ENCODE results near the gene PTGDS. TPM values are rescaled to one million over a fixed set of nuclear protein-coding genes. Genes with fewer than 3 reads are reported as not detected.

Gene PTGDS
- 10.8 TPM for total RNA-seq

- H3K27me3 ChIP-seq (ENCODE audit: insufficient read depth, low read length): no peaks in the 10 kb centered on the region
- H3K9me3 ChIP-seq (ENCODE audit: low read depth, low read length): no peaks in the 10 kb centered on the region
- peak within 1 kb of the TSS; percentile 12 for H3K4me3 ChIP-seq (ENCODE audit: low read length)
- peaks cover 35% of the 10 kb centered on the region for H3K4me1 ChIP-seq (ENCODE audit: insufficient read depth, low read length)
Measured at GRCh38 chr9:136977223-136977622, at the start of gene PTGDS. PTGDS (plus strand) TSS chr9:136977504; CDS start chr9:136977579, 75 bp downstream.

- Histone ChIP-seq H3K27me3 (ENCODE audit: insufficient read depth, low read length) (no peaks in the 10 kb centered on the region), H3K4me3 (ENCODE audit: low read length) (no peak overlapping the region), H3K4me1 (ENCODE audit: insufficient read depth, low read length) (no peaks in the 10 kb centered on the region), H3K9me3 (ENCODE audit: low read depth, low read length) (no peaks in the 10 kb centered on the region)
Measured at GRCh38 chr9:136928591-136928990, 48.7 kb upstream of the PTGDS start.

- no peaks in the 10 kb centered on the region for H3K4me1 ChIP-seq (ENCODE audit: insufficient read depth, low read length)
- H3K27me3 ChIP-seq (ENCODE audit: insufficient read depth, low read length): no peaks in the 10 kb centered on the region
- H3K9me3 ChIP-seq (ENCODE audit: low read depth, low read length): no peaks in the 10 kb centered on the region
- H3K4me3 ChIP-seq (ENCODE audit: low read length): no peak overlapping the region
Measured at GRCh38 chr9:136930014-136930413, 47.3 kb upstream of the PTGDS start.

- no peaks in the 10 kb centered on the region for H3K27me3 ChIP-seq (ENCODE audit: insufficient read depth, low read length)
- no peaks in the 10 kb centered on the region for H3K9me3 ChIP-seq (ENCODE audit: low read depth, low read length)
- H3K4me3 ChIP-seq (ENCODE audit: low read length): no peak overlapping the region
- no peaks in the 10 kb centered on the region for H3K4me1 ChIP-seq (ENCODE audit: insufficient read depth, low read length)
Measured at GRCh38 chr9:136931611-136932130, 45.6 kb upstream of the PTGDS start.

- Histone ChIP-seq H3K27me3 (ENCODE audit: insufficient read depth, low read length) (no peaks in the 10 kb centered on the region), H3K9me3 (ENCODE audit: low read depth, low read length) (no peaks in the 10 kb centered on the region), H3K4me1 (ENCODE audit: insufficient read depth, low read length) (no peaks in the 10 kb centered on the region), H3K4me3 (ENCODE audit: low read length) (no peak overlapping the region)
Measured at GRCh38 chr9:136934277-136934676, 43.0 kb upstream of the PTGDS start.

GRCh38 chr9:136935651-136936050 lies 41.7 kb upstream of the PTGDS start:
- no peaks in the 10 kb centered on the region for H3K27me3 ChIP-seq (ENCODE audit: insufficient read depth, low read length)
- no peaks in the 10 kb centered on the region for H3K9me3 ChIP-seq (ENCODE audit: low read depth, low read length)

GRCh38 chr9:136936645-136937170 lies 40.6 kb upstream of the PTGDS start:
- no peaks in the 10 kb centered on the region for H3K27me3 ChIP-seq (ENCODE audit: insufficient read depth, low read length)

More at GRCh38 chr9:136935651-136936050, 41.7 kb upstream of the PTGDS start:
- Histone ChIP-seq H3K4me1 (ENCODE audit: insufficient read depth, low read length) (no peaks in the 10 kb centered on the region), H3K4me3 (ENCODE audit: low read length) (no peak overlapping the region)

GRCh38 chr9:136937186-136938001 lies 39.9 kb upstream of the PTGDS start:
- Histone ChIP-seq H3K27me3 (ENCODE audit: insufficient read depth, low read length) (no peaks in the 10 kb centered on the region), H3K4me1 (ENCODE audit: insufficient read depth, low read length) (no peaks in the 10 kb centered on the region), H3K9me3 (ENCODE audit: low read depth, low read length) (no peaks in the 10 kb centered on the region), H3K4me3 (ENCODE audit: low read length) (no peak overlapping the region)

More at GRCh38 chr9:136936645-136937170, 40.6 kb upstream of the PTGDS start:
- Histone ChIP-seq H3K4me1 (ENCODE audit: insufficient read depth, low read length) (no peaks in the 10 kb centered on the region), H3K9me3 (ENCODE audit: low read depth, low read length) (no peaks in the 10 kb centered on the region), H3K4me3 (ENCODE audit: low read length) (no peak overlapping the region)

GRCh38 chr9:136939431-136939995 lies 37.8 kb upstream of the PTGDS start:
- Histone ChIP-seq H3K27me3 (ENCODE audit: insufficient read depth, low read length) (no peaks in the 10 kb centered on the region), H3K4me1 (ENCODE audit: insufficient read depth, low read length) (peaks cover 9% of the 10 kb centered on the region), H3K4me3 (ENCODE audit: low read length) (no peak overlapping the region), H3K9me3 (ENCODE audit: low read depth, low read length) (no peaks in the 10 kb centered on the region)

- Histone ChIP-seq H3K9me3 (ENCODE audit: low read depth, low read length) (no peaks in the 10 kb centered on the region), H3K4me1 (ENCODE audit: insufficient read depth, low read length) (peaks cover 13% of the 10 kb centered on the region), H3K4me3 (ENCODE audit: low read length) (no peak overlapping the region), H3K27me3 (ENCODE audit: insufficient read depth, low read length) (no peaks in the 10 kb centered on the region)
Measured at GRCh38 chr9:136939996-136940525, 37.2 kb upstream of the PTGDS start.

- H3K27me3 ChIP-seq (ENCODE audit: insufficient read depth, low read length): no peaks in the 10 kb centered on the region
- H3K4me1 ChIP-seq (ENCODE audit: insufficient read depth, low read length): peaks cover 15% of the 10 kb centered on the region
- no peaks in the 10 kb centered on the region for H3K9me3 ChIP-seq (ENCODE audit: low read depth, low read length)
- no peak overlapping the region for H3K4me3 ChIP-seq (ENCODE audit: low read length)
Measured at GRCh38 chr9:136940526-136941230, 36.6 kb upstream of the PTGDS start.

GRCh38 chr9:136941231-136942111 lies 35.8 kb upstream of the PTGDS start:
- Histone ChIP-seq H3K27me3 (ENCODE audit: insufficient read depth, low read length) (no peaks in the 10 kb centered on the region), H3K4me1 (ENCODE audit: insufficient read depth, low read length) (peaks cover 15% of the 10 kb centered on the region), H3K9me3 (ENCODE audit: low read depth, low read length) (no peaks in the 10 kb centered on the region), H3K4me3 (ENCODE audit: low read length) (no peak overlapping the region)

- Histone ChIP-seq H3K9me3 (ENCODE audit: low read depth, low read length) (no peaks in the 10 kb centered on the region), H3K27me3 (ENCODE audit: insufficient read depth, low read length) (no peaks in the 10 kb centered on the region), H3K4me1 (ENCODE audit: insufficient read depth, low read length) (peaks cover 15% of the 10 kb centered on the region), H3K4me3 (ENCODE audit: low read length) (no peak overlapping the region)
Measured at GRCh38 chr9:136942112-136942880, 35.0 kb upstream of the PTGDS start.

All from mononuclear cell (primary cell).